HG02938 (cell line): ENCODE measurements around the gene ZNF253.
"Not testable (repeated sequence)": the region's sequence is repeated elsewhere in the genome, so short reads cannot be mapped to it uniquely, and the experiment has no call there.

ENCODE experiments used
- ATAC-seq: cut with Tn5 transposase; IDR thresholded peaks from one replicate; pipeline ENCODE4 v1.9.1; 2021; ENCODE audit warnings: mild to moderate bottlenecking, moderate library complexity; ENCODE audit not compliant: unreplicated experiment

Gene ZNF253

DNA sequence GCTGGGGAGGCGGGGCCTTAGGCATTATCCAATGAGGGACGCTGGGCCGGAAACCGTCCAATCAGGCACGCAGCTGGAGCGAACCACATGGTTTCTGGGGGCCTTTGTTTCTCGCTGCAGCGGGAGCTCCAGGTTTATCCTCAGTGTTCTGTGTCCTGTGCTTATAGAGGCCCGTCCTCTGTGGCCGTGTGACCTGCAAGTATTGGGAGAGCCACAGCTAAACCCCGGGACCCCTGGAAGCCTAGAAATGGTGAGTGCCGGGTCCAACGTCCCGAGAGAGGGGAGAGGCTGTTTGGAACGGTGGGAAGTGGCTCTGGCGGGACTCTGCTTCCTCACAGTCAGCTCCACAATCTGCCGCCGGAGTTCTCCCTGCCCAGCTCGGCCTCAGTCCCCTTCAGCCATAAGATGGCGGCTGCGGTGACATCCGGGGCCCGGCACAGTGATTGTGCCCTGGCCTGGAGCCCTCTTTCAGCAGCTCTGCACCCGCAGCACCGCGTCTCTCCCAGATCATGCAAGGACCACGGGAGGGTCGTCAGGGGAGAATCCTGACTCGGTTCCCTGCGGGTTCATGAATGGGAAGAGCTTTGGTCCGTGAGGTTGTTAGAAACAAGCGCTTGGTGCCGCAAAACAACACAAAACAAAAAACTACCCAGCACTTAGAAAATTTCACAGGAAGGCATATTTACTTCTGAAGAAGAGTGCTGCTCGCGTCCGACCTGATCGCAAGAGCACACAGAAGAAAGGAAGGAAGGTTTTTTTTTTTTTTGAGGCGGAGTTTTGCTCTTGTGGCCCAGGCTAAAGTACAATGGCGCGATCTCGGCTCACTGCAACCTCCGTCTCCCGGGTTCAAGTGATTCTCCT lies at the start of gene ZNF253:
Gene ZNF253, plus strand, starts transcription at position 133 of the 861 bp plus-strand sequence. Its CDS starts 115 bp downstream, at position 248.
- ATAC-seq = peak; percentile 98

DNA sequence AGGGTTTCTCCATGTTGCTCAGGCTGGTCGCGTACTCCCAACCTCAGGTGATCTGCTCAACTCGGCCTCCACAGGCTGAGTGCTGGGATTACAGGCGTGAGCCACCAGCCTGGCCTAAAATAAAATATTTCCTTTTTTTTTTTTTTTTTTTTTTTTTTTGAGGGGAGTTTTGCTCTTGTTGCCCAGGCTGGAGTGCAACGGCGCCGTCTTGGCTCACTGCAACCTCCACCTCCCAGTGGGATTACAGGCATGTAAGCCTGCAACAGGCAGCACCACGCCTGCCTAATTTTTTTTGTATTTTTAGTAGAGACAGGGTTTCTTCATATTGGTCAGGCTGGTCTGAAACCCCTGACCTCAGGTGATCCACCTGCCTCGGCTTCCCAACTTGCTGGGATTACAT lies 49.0 kb upstream of the ZNF253 start:
- no peak for ATAC-seq

GRCh38 chr19:19817357-19817756 lies 48.3 kb upstream of the ZNF253 start:
- ATAC-seq = no peak

GRCh38 chr19:19820774-19821320 lies 44.8 kb upstream of the ZNF253 start:
- no peak for ATAC-seq

- peak; percentile 78 for ATAC-seq
Measured at GRCh38 chr19:19821366-19821951, 44.2 kb upstream of the ZNF253 start, which contains the start of gene ZNF506. TSS of gene ZNF506 (minus strand) at chr19:19821750. CDS start at chr19:19821603, 147 bp downstream.

DNA sequence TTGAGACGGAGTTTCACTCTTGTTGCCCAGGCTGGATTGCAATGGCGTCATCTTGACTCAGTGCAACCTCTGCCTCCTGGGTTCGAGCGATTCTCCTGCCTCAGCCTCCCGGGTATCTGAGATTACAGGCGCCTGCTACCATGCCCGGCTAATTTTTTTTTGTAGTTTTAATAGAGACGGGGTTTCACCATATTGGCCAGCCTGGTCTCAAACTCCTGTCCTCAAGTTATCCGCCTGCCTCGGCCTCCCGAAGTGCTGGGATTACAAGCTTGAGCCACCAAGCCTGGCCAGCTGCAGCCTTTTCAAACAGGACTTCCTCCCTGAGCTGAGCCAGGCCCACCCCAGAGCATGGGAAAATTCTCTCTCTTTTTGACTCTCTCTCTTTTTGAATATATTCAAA lies 43.7 kb upstream of the ZNF253 start:
- not testable (repeated sequence) for ATAC-seq

GRCh38 chr19:19823916-19824315 lies 41.8 kb upstream of the ZNF253 start:
- no peak for ATAC-seq

DNA sequence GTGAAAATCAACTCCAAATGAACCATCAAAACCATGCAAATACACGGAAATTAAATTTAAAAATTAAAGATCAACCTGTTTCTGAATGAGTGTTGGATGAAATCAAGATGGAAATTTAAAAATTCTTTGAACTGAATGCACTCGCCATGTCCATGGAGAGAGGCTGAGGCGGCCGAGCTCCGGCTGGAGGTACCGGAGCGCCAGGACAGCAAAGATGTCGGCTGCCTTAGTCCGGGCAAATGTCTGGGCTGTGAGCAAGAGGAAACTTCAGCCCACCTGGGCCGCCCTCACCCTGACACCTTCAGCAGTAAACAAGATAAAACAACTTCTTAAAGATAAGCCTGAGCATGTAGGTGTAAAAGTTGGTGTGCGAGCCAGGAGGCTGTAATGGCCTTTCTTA lies 38.8 kb upstream of the ZNF253 start:
- ATAC-seq = no peak

GRCh38 chr19:19835560-19836038 lies 30.1 kb upstream of the ZNF253 start:
- ATAC-seq = no peak

GRCh38 chr19:19847781-19848180 lies 17.9 kb upstream of the ZNF253 start:
- ATAC-seq = no peak

DNA sequence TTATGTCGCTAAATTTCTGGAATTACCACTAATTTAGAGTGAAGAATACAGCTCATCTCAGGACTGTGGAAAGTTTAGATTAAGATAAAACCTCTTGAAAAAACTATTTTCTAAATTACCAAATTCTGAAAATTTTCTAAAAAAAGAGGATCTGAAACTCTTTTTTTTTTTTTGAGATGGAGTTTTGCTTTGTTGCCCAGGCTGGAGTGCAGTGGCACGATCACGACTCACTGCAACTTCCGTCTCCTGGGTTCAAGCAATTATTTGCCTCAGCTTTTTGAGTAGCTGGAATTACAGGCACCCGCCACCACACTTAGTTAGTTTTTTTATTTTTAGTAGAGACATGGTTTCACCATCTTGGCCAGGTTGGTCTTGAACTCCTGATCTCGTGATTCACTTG lies 16.6 kb upstream of the ZNF253 start:
- no peak for ATAC-seq

- not testable (repeated sequence) for ATAC-seq
Measured at GRCh38 chr19:19851740-19852139, 13.9 kb upstream of the ZNF253 start.

GRCh38 chr19:19858751-19859150 lies 6.9 kb upstream of the ZNF253 start:
- no peak for ATAC-seq

DNA sequence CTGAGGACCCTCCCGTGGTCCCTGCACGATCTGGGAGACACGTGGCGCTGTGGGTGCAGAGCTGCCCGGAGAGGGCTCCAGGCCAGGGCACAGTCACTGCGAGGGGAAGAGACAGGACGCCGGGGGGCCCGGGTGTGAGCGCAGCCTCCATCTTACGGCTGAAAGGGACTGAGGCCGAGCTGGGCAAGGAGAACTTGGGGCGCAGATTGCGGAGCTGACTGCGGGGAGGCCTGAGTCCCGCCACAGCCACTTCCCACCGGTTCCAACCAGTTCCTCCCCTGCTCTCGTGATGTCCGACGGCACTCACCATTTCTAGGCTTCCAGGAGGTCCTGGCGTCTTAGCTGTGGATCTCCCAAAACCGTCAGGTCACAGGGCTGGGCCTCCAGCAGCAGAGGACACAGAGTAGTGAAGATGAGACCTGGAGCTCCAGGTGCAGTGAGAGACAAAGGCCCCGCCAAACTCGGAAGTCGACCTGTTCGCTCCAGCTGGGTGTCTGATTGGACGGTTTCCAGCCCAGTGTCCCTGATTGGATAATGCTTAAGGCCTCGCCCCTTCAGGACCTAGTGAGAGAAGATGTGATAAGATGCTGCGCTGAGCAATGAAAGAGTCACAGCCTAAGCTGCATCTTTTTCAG lies 4.8 kb upstream of the ZNF253 start:
- no peak for ATAC-seq

GRCh38 chr19:19866611-19867248 lies 1.0 kb downstream of the ZNF253 start:
- ATAC-seq = no peak

DNA sequence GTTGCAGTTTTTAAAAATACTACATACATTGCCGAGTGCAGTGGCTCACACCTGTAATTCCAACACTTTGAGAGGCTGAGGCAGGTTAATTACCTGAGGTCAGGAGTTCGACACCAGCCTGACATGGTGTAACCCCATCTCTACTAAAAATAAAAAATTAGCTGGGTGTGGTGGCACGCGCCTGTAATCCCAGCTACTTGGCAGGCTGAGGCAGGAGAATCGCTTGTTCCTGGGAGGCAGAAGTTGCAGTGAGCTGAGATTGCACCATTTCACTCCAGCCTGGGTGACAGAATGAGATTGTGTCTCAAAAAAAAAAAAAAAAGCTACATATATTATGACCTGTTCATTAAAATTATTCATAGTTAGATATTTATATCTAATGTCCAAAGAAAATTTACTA lies 4.4 kb downstream of the ZNF253 start:
- ATAC-seq = not testable (repeated sequence)

DNA sequence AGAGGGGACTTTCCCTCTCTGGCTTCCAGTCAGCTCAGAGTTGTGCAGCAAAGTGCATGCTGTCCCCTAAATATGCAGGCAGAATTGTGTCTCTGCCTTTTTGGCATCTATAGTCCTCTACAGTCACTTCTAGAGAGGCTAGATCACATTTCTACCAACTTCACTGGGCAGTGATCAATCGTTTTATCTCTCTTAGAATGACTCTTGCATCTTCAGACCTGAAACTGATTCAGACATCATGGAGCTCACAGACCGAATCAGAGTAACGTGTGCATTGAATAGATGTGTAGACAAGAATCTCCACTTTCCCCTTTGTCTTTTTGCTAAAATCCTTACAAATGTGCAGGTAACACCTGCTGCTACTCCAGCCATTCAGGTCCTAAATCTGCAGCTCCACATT lies 6.2 kb downstream of the ZNF253 start:
- ATAC-seq = no peak

DNA sequence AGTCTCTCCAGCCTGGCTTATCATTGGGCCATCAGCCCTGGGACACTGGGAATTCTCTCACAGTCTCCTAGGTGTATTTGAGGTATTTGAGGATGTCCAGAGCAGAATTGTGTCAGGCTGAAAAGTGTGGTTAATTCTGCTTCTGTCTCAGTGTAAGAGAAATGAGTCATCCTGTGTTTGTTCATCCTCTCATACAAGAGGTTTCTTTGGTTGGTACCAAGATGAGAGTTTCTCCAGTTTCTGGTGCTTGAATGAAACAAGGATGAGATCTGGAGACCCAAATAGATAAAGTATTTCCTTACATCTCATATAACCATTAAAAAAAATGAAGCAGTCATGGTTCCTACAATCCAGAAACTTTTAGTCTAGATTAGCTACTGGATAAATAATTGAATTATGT lies 7.7 kb downstream of the ZNF253 start:
- no peak for ATAC-seq

DNA sequence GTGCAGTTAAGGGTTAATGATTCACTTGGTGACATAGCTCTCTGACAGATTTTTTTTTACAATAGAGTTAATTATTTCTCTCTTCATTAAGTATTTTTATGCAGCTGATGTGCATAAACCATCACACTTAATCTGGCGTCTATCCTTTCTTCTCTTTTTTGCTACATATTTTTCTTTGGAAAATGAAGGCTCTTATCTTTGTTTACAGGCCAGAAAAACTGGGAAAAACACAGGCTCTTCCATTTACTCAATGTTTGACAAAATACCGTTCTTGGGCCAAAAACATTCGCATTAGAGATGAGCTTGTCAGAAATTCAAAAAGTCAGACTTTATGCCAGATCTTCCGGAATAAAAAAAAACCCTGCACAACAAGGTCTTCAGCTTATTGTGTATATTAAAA lies 12.0 kb downstream of the ZNF253 start:
- ATAC-seq = no peak

- no peak for ATAC-seq
Measured at GRCh38 chr19:19884583-19884982, 18.9 kb downstream of the ZNF253 start.
